DOHH2 (cell line): ENCODE data around the gene TSPAN2.

Experiments used
- CTCF ChIP-seq: fragments of 200-600 bp; sonication (generic); IDR thresholded peaks from one replicate; pipeline ENCODE4 v1.5.1; 2014; ENCODE audit warnings: antibody characterized with exemption, mild to moderate bottlenecking, low read depth, low read length; ENCODE audit not compliant: poor library complexity, severe bottlenecking
- EZH2phosphoT487 ChIP-seq: fragments of 200-600 bp; sonication (generic); IDR thresholded peaks from 2 replicates; pipeline ENCODE4 v1.6.1; 2017; ENCODE audit warnings: borderline replicate concordance, mild to moderate bottlenecking, antibody characterized with exemption, low read length, moderate library complexity, mixed read lengths

- TF ChIP-seq CTCF (no peak), EZH2phosphoT487 (no peak)
These were observed 1.2 kb upstream of the TSPAN2 start for GRCh38 chr1:115090540-115090939.
